Dedifferentiated amniotic fluid mesenchymal stem cell (primary cell): ENCODE data around the gene CNTNAP2.
A peak's percentile ranks its signal among the peaks of the same experiment; 100 is the strongest.

Source experiments
- DNase-seq: peaks from one replicate; pipeline ENCODE4 v3.0.0-alpha.2; 2016; ENCODE audit errors: extremely low spot score

The CNTNAP2 gene

GRCh38 chr7:147483634-147484292, 1367.2 kb downstream of the CNTNAP2 start:
- DNase-seq: no peak

- DNase-seq: no peak
Observed at GRCh38 chr7:147485660-147486210, 1369.1 kb downstream of the CNTNAP2 start.

- DNase-seq: no peak
Observed at GRCh38 chr7:147492606-147493005, 1376.0 kb downstream of the CNTNAP2 start.

DNA sequence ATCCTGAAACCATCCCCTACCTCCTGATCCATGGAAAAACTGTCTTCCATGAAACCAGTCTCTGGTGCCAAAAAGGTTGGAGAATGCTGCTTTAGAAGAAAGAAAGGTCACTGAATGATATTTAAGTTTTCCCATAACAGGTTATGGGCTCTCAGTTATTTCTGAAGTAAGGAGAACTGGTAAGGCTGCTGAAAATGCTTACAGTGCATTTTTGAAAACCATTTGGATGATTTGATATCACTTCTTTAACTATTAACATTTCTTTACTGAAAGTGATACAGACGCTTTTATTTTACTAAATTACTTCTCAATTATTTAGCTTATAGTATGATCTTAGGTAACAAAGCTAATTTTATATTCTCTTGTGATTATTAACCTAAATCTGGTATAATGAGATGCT, 1379.6 kb downstream of the CNTNAP2 start:
- no peak for DNase-seq

DNA sequence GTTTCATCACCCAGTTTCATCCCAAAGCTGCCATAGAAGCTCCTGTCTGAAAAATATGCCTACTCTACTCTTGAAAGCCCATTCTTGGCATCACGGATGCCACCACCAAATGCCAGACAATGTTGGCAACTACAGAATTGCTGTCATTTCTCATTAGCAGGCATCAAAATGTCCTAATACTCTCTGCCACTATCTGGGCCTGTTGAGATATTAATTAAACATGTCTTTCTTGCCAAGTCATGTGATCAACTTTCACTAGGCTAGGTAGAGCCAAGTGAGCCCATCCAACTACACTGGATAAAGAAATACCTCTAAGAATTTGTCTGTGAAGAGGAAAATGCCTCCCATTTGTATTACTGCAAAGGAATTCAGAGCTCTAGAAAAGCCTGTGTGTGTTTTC, 1380.6 kb downstream of the CNTNAP2 start:
- DNase-seq: no peak

DNA sequence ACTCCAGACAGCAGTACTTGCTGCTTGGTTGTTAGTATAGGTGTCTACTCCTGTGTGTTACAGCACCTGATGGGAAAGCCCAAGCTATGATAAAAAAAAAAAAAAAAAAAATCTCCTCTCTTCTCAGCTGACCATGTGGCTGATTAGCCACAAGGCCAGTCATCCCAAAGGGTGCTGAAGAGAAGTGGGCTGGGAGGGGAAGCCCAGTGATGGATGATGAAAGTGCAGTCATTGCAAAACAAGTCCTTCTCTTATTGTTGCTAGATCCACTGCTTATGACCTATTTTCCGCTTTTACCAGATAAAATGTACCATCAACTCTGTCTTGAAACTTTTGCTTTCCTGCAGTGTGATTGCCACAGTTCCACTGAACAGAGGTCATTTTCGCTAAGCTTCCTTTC, 1381.5 kb downstream of the CNTNAP2 start:
- no peak for DNase-seq

- peak; percentile 78 for DNase-seq
Observed at GRCh38 chr7:147509035-147509501, 1392.5 kb downstream of the CNTNAP2 start.

DNA sequence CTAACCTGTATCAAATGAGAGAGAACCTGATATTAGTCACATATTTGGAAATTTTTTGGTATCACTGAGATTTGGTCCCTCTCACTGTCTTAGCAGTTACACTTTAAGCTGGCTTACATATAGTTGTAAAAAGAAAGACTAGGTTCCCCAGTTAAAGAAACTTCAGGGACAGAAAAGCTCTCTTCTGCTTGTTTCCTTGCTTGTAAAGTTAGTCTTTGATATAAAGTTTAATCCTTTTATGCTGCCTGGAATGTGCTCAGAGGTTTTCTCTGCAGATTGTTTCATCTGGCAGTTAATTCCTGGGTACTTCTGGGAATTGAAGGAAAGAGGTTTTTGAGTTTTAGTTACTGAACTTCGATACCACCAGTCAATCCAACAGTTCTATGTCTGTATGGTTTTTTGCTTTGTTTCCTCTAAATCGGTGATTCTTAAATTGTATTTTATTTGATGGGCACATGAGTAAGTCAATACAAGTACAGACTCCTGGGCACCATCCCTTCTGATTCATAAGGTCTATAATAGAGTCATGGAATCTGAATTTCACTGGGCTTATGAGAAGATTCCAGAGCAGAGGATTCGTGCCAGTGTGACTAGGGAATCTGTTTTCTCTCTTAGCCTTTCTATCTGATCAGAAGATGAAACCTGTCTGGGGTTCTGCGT, 1393.1 kb downstream of the CNTNAP2 start:
- DNase-seq: peak; percentile 69

GRCh38 chr7:147510201-147510542, 1393.6 kb downstream of the CNTNAP2 start:
- no peak for DNase-seq

DNA sequence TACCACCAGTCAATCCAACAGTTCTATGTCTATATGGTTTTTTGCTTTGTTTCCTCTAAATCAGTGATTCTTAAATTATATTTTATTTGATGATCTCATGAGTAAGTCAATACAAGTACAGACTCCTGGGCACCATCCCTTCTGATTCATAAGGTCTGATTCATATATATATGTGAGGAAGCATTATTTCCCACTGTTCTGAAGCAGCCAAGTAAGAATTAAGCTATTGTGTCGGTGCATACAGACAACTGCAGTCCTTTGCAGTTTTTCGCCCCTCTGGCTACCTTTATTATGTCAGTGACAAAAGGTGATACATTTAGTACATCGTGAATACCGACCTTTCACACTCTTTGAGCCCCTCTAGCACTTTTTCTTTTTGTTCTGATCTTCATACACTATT, 1394.3 kb downstream of the CNTNAP2 start:
- DNase-seq: no peak

DNA sequence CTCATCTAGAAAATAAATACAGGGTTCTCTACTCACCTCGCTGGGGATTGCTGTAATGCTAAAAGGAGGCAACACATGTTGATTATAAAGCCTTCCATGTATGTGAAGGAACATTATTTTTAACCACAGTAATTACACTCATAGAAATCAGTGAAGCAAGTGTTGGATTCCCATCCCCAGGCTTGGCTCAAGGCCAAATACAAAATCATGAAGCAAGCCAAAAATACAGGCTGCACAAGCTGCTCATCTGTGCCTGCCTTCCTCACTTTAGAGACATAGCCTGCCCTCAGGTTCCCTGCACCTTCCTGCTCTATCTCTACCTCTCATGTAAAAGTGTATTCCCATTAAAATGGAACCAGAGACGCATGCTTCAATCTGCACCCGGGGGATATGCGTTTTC, 1396.8 kb downstream of the CNTNAP2 start:
- no peak for DNase-seq

- no peak for DNase-seq
Observed at GRCh38 chr7:147516391-147516790, 1399.8 kb downstream of the CNTNAP2 start.

DNA sequence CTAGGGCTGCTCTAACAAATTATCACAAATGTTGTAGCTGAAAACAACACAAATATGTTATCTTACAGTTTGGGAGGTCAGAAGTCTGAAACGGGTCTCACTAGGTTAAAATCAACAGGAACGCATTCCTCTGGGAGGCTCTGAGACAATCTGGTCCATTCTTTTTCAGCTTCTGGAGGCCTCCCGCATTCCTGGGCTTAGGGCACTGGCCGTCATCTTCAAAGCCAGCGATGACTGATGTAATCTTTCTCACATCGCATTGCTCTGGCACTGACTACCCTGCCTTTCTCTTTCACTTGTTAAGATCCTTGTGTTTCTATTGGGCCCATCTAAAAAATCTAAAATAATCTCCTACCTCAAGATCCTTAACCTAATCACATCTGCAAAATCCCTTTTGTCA, 1402.5 kb downstream of the CNTNAP2 start:
- no peak for DNase-seq

DNA sequence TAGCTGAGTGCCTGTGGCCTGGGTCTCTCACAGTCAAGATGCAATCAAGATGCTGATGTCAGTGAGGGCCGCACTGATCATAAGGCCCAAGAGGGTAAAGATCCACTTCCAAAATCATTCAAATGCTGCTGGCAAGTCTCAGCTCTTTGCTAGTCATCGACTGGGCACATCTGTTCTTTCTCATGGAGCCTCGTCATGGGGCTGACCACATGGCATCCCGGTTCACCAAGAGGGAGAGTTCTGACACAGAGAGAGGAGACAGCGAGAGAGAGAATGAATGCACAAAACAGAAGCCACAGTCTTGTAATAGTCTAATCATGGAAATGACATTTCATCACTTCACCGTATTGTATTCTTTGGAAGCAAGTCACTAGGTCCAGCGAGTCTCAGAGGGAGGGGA, 1406.5 kb downstream of the CNTNAP2 start:
- no peak for DNase-seq

GRCh38 chr7:147524726-147525250, 1408.2 kb downstream of the CNTNAP2 start:
- DNase-seq: no peak

DNA sequence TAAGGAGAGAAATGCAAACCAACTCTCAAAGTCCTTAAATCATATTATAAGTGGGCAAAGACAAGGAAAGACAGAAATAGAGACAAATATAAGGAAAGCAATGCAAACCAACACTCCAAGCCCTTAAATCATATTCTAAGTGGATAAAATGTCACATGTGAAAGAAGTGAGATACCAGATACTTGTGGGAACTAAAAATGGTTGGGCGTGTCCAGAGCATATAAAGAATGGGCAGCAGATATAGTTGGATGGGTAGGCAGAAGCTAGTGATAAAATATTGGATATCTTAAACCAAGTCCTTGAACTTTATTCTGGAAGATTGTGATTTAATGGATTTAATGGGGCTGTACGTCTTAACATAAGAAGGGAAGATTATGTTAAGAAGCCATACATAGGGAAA, 1408.7 kb downstream of the CNTNAP2 start:
- no peak for DNase-seq

- DNase-seq: no peak
Observed at GRCh38 chr7:147535701-147536111, 1419.1 kb downstream of the CNTNAP2 start.

- DNase-seq: no peak
Observed at GRCh38 chr7:147539685-147540084, 1423.1 kb downstream of the CNTNAP2 start.

GRCh38 chr7:147540743-147541142, 1424.1 kb downstream of the CNTNAP2 start:
- DNase-seq: no peak

DNA sequence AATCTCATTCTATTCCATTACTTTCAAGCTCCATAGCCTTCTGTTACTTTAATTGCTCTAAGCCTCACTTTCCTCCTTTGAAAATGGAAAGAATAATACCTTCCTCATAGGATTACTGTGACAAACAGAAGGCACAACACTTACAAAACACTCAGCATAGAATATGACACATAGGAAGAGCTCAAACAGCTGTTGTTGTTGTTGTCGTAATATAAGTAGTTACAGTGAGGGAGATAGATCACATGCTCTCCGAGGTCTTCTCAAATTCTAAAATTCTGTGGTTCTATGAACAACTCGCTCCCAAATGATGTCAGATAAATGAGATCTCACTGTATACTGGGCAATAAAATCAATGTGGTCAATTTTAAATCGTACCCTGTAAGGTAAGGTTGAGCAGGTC, 1424.7 kb downstream of the CNTNAP2 start:
- DNase-seq: no peak

GRCh38 chr7:147547252-147547897, 1430.8 kb downstream of the CNTNAP2 start:
- no peak for DNase-seq

- no peak for DNase-seq
Observed at GRCh38 chr7:147556317-147556716, 1439.7 kb downstream of the CNTNAP2 start.

DNA sequence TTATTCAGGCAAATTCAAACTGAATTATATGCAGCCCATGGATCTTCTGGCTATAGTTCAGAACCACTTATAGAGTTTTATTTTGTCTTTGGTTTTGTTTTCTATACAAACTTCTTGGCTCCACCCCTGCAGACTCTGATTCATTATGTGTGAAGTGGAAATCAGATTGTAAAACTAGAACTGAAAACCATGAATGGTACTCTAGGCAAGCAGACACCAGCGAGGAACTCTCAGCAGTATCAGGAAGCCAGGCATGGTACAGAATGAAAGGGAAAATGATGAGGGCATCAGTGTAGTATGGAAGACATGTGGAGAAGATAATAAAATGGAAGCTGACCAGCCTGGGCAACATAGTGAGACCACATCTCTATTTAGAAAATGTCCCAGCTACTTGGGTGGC, 1447.1 kb downstream of the CNTNAP2 start:
- DNase-seq: no peak
